GM12891 (cell line): Measurements from ENCODE around the gene CABP7.

Experiments used
- POLR2A ChIP-seq: IDR thresholded peaks from 2 replicates; pipeline ENCODE4 v1.6.1; 2011; ENCODE audit warnings: low read depth, low read length, control low read depth
- POLR2AphosphoS5 ChIP-seq: IDR thresholded peaks from 2 replicates; pipeline ENCODE4 v1.6.1; 2011; ENCODE audit warnings: low read depth, low read length, control low read depth
- SPI1 ChIP-seq: IDR thresholded peaks from 2 replicates; pipeline ENCODE4 v1.6.1; 2011; ENCODE audit warnings: low read depth, low read length, control low read depth
- TAF1 ChIP-seq: IDR thresholded peaks from 2 replicates; pipeline ENCODE4 v1.6.1; 2011; ENCODE audit warnings: low read depth, low read length, control low read depth

- no peak for TF ChIP-seq POLR2AphosphoS5
- TF ChIP-seq POLR2A, result no peak
- no peak for TF ChIP-seq TAF1
- no peak for TF ChIP-seq SPI1
Measured at GRCh38 chr22:29742326-29742725, 22.5 kb downstream of the CABP7 start.
